ENCODE data around the gene WWOX.

The WWOX gene

GRCh38 chr16:78146807-78147206 is 47.4 kb downstream of the WWOX start:
- no peak for DNase-seq (ENCODE audit: low read depth in 2 of 2)

- DNase-seq (ENCODE audit: low read depth in 2 of 2) = no peak
These were observed 48.5 kb downstream of the WWOX start for GRCh38 chr16:78147911-78148401.

GRCh38 chr16:78150233-78150632 is 50.8 kb downstream of the WWOX start:
- DNase-seq (ENCODE audit: low read depth in 2 of 2) = no peak

GRCh38 chr16:78154729-78155461 is 55.4 kb downstream of the WWOX start:
- no peak for DNase-seq (ENCODE audit: low read depth in 2 of 2)

GRCh38 chr16:78155791-78156345 is 56.4 kb downstream of the WWOX start:
- DNase-seq (ENCODE audit: low read depth in 2 of 2) = no peak

GRCh38 chr16:78161023-78161729 is 61.7 kb downstream of the WWOX start:
- DNase-seq (ENCODE audit: low read depth in 2 of 2) = no peak

GRCh38 chr16:78163772-78164670 is 64.6 kb downstream of the WWOX start:
- no peak for DNase-seq (ENCODE audit: low read depth in 2 of 2)

- DNase-seq (ENCODE audit: low read depth in 2 of 2) = no peak
These were observed 71.1 kb downstream of the WWOX start for GRCh38 chr16:78170494-78170933.

- no peak for DNase-seq (ENCODE audit: low read depth in 2 of 2)
These were observed 75.8 kb downstream of the WWOX start for GRCh38 chr16:78175287-78175686.

GRCh38 chr16:78176435-78176834 is 77.0 kb downstream of the WWOX start:
- no peak for DNase-seq (ENCODE audit: low read depth in 2 of 2)

- DNase-seq (ENCODE audit: low read depth in 2 of 2) = no peak
These were observed 77.8 kb downstream of the WWOX start for GRCh38 chr16:78177218-78177617.

GRCh38 chr16:78177987-78178386 is 78.5 kb downstream of the WWOX start:
- no peak for DNase-seq (ENCODE audit: low read depth in 2 of 2)

- DNase-seq (ENCODE audit: low read depth in 2 of 2) = no peak
These were observed 80.2 kb downstream of the WWOX start for GRCh38 chr16:78179666-78180065.

- no peak for DNase-seq (ENCODE audit: low read depth in 2 of 2)
These were observed 80.9 kb downstream of the WWOX start for GRCh38 chr16:78180349-78180748.

GRCh38 chr16:78183437-78184237 is 84.2 kb downstream of the WWOX start:
- no peak for DNase-seq (ENCODE audit: low read depth in 2 of 2)

GRCh38 chr16:78184238-78185183 is 85.1 kb downstream of the WWOX start:
- peak; percentile 29 to 33 for DNase-seq (ENCODE audit: low read depth in 2 of 2)

- DNase-seq (ENCODE audit: low read depth in 2 of 2) = no peak
These were observed 89.7 kb downstream of the WWOX start for GRCh38 chr16:78189121-78189520.

GRCh38 chr16:78192734-78193488 is 93.5 kb downstream of the WWOX start:
- no peak for DNase-seq (ENCODE audit: low read depth in 2 of 2)

GRCh38 chr16:78194948-78195347 is 95.5 kb downstream of the WWOX start:
- no peak for DNase-seq (ENCODE audit: low read depth in 2 of 2)
